Nephron progenitor cell (in vitro differentiated cells): ENCODE results near the gene LYRM4.

Experiments
- DNase-seq: peaks from one replicate; pipeline ENCODE4 v3.0.0; 2021
- H3K27ac Mint-ChIP-seq: 2 replicates; pipeline ENCODE4 v1.8.0; 2021; ENCODE audit warnings: mild to moderate bottlenecking, moderate library complexity, mixed read lengths
- H3K27me3 Mint-ChIP-seq: 2 replicates; pipeline ENCODE4 v1.8.0; 2021; ENCODE audit warnings: mild to moderate bottlenecking, low read depth, mixed read lengths; ENCODE audit not compliant: poor library complexity
- H3K36me3 Mint-ChIP-seq: 2 replicates; pipeline ENCODE4 v1.8.0; 2021; ENCODE audit warnings: low read depth, mixed read lengths
- H3K4me1 Mint-ChIP-seq: 2 replicates; pipeline ENCODE4 v1.8.0; 2021; ENCODE audit warnings: mixed read lengths
- H3K4me3 Mint-ChIP-seq: 2 replicates; pipeline ENCODE4 v1.8.0; 2021; ENCODE audit warnings: mild to moderate bottlenecking, moderate library complexity, mixed read lengths
- H3K9me3 Mint-ChIP-seq: 2 replicates; pipeline ENCODE4 v1.8.0; 2021; ENCODE audit warnings: mild to moderate bottlenecking, moderate library complexity, mixed read lengths
- CTCF ChIP-seq: fragments of 200-600 bp; sonication (generic); IDR thresholded peaks from 2 replicates; pipeline ENCODE4 v1.5.0; 2021; ENCODE audit warnings: antibody characterized with exemption

LYRM4 gene

GRCh38 chr6:5084360-5084780 is 176.4 kb downstream of the LYRM4 start:
- Mint-ChIP-seq H3K27ac (no peak overlapping the region), H3K27me3 (peaks cover 76% of the 10 kb centered on the region), H3K4me1 (peaks cover 5% of the 10 kb centered on the region), H3K9me3 (peaks cover 8% of the 10 kb centered on the region), H3K4me3 (peak overlapping the region; percentile 85), H3K36me3 (peaks cover 3% of the 10 kb centered on the region)
- peak; percentile 56 for DNase-seq
- no peak for TF ChIP-seq CTCF

GRCh38 chr6:5083813-5084359 is 176.9 kb downstream of the LYRM4 start:
- Mint-ChIP-seq H3K9me3 (peaks cover 13% of the 10 kb centered on the region), H3K4me3 (peak overlapping the region; percentile 68), H3K36me3 (peaks cover 5% of the 10 kb centered on the region), H3K27me3 (peaks cover 79% of the 10 kb centered on the region), H3K4me1 (peaks cover 5% of the 10 kb centered on the region), H3K27ac (no peak overlapping the region)
- no peak for DNase-seq
- TF ChIP-seq CTCF: no peak

GRCh38 chr6:5083307-5083583 is 177.5 kb downstream of the LYRM4 start:
- Mint-ChIP-seq H3K27ac (no peak overlapping the region), H3K4me3 (no peak overlapping the region), H3K36me3 (peaks cover 5% of the 10 kb centered on the region), H3K9me3 (peaks cover 14% of the 10 kb centered on the region), H3K4me1 (peaks cover 5% of the 10 kb centered on the region), H3K27me3 (peaks cover 73% of the 10 kb centered on the region)
- no peak for TF ChIP-seq CTCF
- DNase-seq: no peak

- Mint-ChIP-seq H3K27ac (no peak overlapping the region), H3K27me3 (peaks cover 70% of the 10 kb centered on the region), H3K36me3 (peaks cover 5% of the 10 kb centered on the region), H3K9me3 (peaks cover 14% of the 10 kb centered on the region), H3K4me3 (no peak overlapping the region), H3K4me1 (peaks cover 5% of the 10 kb centered on the region)
- no peak for DNase-seq
- no peak for TF ChIP-seq CTCF
Observed at GRCh38 chr6:5082487-5083306, 178.1 kb downstream of the LYRM4 start.

- H3K9me3 Mint-ChIP-seq: peaks cover 17% of the 10 kb centered on the region
- no peak for DNase-seq
- no peaks in the 10 kb centered on the region for H3K4me1 Mint-ChIP-seq
- H3K27me3 Mint-ChIP-seq: peaks cover 67% of the 10 kb centered on the region
- TF ChIP-seq CTCF: no peak
- H3K4me3 Mint-ChIP-seq: no peak overlapping the region
- H3K36me3 Mint-ChIP-seq: peaks cover 5% of the 10 kb centered on the region
- no peak overlapping the region for H3K27ac Mint-ChIP-seq
Observed at GRCh38 chr6:5081955-5082354, 178.8 kb downstream of the LYRM4 start.

GRCh38 chr6:5081182-5081581 is 179.6 kb downstream of the LYRM4 start:
- no peak for DNase-seq
- H3K4me3 Mint-ChIP-seq: no peak overlapping the region
- peaks cover 21% of the 10 kb centered on the region for H3K9me3 Mint-ChIP-seq
- H3K27me3 Mint-ChIP-seq: peaks cover 61% of the 10 kb centered on the region
- no peak overlapping the region for H3K27ac Mint-ChIP-seq
- peaks cover 5% of the 10 kb centered on the region for H3K36me3 Mint-ChIP-seq
- H3K4me1 Mint-ChIP-seq: no peaks in the 10 kb centered on the region
- TF ChIP-seq CTCF: no peak
